ENCODE results near the gene SAMD11.
"Not testable (repeated sequence)": the region's sequence is repeated elsewhere in the genome, so short reads cannot be mapped to it uniquely, and the experiment has no call there.

Gene SAMD11

DNA sequence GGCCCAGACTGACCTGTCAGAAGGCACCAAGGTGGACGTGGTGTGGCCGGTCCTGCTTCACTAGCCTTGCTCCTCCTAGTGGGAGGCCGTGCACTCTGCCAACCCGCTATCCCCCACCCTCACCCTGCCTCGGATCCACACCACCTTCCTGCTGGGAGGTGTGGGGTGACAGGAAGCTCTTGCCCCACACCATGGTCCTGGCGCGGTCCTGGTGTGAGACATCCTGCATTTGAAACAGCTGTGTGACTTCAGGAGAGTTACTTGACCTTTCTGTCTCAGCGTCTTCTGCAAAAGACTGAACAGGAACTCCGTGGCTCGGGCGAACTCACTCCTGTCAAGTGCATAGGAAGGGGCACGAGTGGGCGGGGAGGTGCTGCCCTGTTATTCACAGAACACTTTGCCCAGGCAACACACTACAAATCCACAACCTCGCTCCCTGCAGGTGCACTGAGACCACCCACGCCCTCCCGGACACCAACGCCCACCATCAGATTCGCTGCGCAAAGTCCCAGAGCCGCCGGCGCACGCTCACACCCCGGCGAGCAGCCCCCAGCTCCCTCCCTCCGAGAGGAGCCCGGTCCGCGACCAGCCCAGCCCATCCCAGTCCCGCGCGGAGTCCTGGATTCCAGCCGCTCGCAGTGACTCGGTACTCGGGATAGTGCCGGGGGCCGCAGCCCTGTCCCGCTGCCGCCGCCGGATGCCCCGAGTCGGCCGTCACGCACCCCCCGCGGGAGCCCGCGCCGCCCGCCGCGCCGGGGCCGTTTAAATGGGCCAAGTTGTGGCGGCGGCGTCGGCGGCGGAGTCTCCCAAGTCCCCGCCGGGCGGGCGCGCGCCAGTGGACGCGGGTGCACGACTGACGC lies at the start of gene SAMD11:
SAMD11 (plus strand) TSS at position 793 of the 860 bp plus-strand sequence. CDS start 509 bp downstream, outside the sequence.
- in situ Hi-C loops (cut with MboI; ENCODE audit: low sequenced_read_pairs): no loop called here

DNA sequence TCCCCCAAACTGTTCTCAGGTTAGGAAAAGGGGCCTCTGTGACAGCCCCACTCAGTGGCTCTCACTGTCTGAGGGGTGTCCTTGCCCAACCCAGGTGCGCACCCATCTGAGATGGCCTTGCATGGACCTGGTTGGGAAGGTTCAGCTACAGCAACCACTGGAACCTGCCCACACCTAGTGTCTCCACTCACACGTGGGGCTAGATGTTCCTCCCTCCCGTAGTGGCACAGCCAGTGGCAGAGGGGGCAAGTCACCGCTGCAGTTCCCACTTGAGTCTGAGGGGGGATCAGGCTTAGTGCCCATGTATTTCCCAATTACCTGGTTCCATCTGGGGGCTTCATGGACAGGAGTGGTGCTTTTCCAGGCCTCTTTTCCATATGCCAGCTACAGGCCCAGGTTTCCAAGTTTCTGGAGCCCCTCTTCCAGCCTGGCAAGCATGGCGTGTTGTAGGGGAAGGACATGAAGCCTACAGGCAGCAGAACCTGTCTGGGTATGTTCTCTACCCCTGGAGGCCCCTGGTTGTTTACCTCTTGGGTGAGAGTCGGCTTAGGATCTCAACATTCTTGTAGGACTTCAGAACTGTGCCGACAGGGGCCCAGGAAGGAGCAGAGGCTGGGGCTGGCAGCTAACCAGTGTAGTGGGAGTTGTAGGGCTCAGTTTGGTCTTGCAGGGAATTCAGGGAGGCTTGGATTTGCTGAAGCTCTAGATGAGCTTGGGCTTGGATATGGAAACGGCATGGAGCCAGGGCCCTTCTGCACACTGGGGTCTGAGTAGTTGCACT lies 47.1 kb upstream of the SAMD11 start:
- in situ Hi-C loops (cut with MboI; ENCODE audit: low sequenced_read_pairs): not testable (repeated sequence)

GRCh38 chr1:877209-877986 lies 46.3 kb upstream of the SAMD11 start:
- in situ Hi-C loops (cut with MboI; ENCODE audit: low sequenced_read_pairs): not testable (repeated sequence)

- in situ Hi-C loops (cut with MboI; ENCODE audit: low sequenced_read_pairs): not testable (repeated sequence)
Measured at GRCh38 chr1:880511-880910, 43.2 kb upstream of the SAMD11 start.

GRCh38 chr1:880915-881314 lies 42.8 kb upstream of the SAMD11 start:
- in situ Hi-C loops (cut with MboI; ENCODE audit: low sequenced_read_pairs): not testable (repeated sequence)

DNA sequence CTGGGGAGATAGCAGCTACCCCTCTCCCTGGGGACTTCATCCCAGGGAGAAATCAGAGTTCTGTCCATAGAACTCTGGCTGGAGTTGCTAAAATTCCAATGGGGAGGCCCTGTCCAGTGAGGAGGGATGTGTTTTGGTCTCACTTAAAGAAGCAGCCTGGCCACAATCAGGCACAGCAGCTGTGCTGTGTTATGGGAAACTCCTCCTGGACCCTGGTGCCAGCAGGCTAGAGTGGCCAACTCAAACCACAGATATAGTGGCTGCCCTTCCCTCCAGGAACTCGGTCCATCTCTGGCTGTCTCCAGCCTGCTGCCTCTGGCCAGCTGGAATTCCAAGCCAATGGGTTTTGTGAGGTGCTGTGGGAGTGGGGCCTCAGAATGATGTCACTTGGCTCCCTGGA lies 37.4 kb upstream of the SAMD11 start:
- in situ Hi-C loops (cut with MboI; ENCODE audit: low sequenced_read_pairs): no loop called here

- in situ Hi-C loops (cut with MboI; ENCODE audit: low sequenced_read_pairs): no loop called here
Measured at GRCh38 chr1:886760-887159, 37.0 kb upstream of the SAMD11 start.

- in situ Hi-C loops (cut with MboI; ENCODE audit: low sequenced_read_pairs): no loop called here
Measured at GRCh38 chr1:888297-888696, 35.4 kb upstream of the SAMD11 start.

- in situ Hi-C loops (cut with MboI; ENCODE audit: low sequenced_read_pairs): not testable (repeated sequence)
Measured at GRCh38 chr1:889774-890173, 33.9 kb upstream of the SAMD11 start.

DNA sequence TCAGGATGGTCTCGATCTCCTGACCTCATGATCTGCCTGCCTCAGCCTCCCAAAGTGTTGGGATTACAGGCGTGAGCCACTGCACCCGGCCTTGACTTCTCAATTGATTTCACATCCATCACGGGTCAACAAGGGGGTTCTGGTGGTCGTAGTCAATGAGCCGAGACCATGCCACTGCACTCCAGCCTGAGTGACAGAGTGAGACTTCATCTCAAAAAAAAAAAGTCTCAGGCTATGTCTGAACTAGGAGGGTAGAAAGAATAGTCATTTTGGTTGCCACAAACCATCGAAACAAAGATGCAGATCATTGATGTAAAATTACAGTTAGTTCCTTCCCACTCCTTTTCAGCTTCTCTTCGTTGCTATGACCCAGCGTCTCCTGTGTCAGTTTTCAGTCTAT lies 33.5 kb upstream of the SAMD11 start:
- in situ Hi-C loops (cut with MboI; ENCODE audit: low sequenced_read_pairs): not testable (repeated sequence)

DNA sequence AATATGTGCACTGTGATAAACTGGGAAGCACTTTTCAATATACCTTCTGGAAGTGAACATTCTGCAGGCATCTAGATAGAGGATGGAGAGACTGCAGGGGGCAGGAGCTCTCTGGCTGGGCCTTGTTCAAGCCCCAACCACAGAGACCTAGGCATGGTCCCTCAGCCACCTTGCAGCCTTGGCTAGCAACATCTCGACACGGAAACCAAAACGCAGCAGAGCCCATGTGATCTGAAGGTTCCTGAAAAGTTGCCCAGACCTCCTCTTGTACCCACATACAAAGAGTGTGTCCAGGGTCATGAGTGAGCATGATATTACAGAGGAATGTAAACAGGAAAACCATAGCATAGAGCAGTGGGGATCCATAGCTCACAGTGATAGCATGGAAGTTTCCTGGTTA lies 33.1 kb upstream of the SAMD11 start:
- in situ Hi-C loops (cut with MboI; ENCODE audit: low sequenced_read_pairs): no loop called here

DNA sequence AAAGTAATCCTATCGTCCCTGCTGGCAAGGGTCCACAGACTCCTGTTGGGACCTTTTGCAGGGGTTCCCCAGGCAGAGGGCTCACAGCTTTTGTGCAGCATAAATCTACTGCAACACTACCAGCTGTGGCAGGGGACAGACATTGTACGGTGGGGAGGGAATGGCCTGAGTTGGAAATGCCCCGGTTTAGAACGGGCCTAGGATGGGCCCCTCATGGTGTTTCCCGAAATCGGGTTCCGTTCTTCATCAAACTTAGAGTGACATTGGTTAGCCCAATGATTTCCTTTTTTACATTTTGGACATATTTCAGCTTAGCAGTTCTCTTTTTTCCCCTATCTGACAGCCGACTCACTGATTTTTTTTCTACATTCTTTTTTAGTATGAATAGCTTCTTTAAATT lies 26.5 kb upstream of the SAMD11 start:
- in situ Hi-C loops (cut with MboI; ENCODE audit: low sequenced_read_pairs): no loop called here

GRCh38 chr1:897951-898350 lies 25.8 kb upstream of the SAMD11 start:
- in situ Hi-C loops (cut with MboI; ENCODE audit: low sequenced_read_pairs): not testable (repeated sequence)

- in situ Hi-C loops (cut with MboI; ENCODE audit: low sequenced_read_pairs): no loop called here
Measured at GRCh38 chr1:899636-900317, 23.9 kb upstream of the SAMD11 start.

- in situ Hi-C loops (cut with MboI; ENCODE audit: low sequenced_read_pairs): no loop called here
Measured at GRCh38 chr1:901108-901859, 22.4 kb upstream of the SAMD11 start.

DNA sequence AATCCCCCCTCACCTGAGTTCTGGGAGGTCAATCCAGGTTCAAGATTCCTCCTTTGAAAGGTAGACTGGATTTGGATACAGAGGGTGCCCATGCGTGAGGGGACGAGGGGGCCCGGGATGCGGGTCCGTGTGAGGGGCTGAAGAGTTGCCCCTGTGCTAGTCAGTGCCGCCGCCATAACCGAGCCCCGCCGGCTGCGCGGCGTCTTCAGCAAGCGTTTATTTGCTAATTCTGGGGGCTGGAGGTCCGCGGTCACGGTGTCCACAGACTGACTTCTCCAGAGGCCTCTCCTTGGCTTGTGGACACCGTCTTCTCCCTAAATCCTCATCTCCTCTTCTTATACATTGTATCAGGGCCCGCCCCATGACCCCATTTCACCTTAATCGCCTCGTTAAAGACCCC lies 20.9 kb upstream of the SAMD11 start:
- in situ Hi-C loops (cut with MboI; ENCODE audit: low sequenced_read_pairs): no loop called here

GRCh38 chr1:903305-903704 lies 20.4 kb upstream of the SAMD11 start:
- in situ Hi-C loops (cut with MboI; ENCODE audit: low sequenced_read_pairs): no loop called here

DNA sequence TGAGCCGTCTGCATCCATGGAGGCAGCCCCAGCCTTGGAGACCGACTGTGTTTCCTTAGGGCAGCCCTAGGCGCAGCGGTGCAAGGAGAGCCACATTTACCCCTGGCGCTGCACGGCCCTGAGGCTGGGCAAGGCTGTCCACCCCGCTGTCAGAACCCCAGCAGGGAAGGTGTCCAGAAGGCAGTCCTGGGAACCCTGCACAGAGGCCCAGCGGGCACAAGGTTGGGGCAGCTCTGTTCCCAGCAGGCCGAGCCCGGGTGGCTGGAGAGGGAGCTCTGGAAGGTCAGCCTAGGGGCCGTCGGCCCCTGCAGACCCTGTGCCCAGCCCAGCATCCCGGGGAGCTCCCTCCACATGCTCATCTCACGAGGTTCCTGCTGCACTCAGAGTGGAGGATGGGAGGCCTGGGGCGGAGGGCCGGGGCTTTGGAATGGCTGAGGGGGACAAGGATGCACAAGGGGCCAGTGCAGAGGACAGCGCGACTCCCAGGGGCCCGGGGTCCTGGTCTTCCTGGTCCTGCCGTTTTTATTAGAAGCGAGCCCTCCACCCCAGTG lies 19.9 kb upstream of the SAMD11 start:
- in situ Hi-C loops (cut with MboI; ENCODE audit: low sequenced_read_pairs): no loop called here

DNA sequence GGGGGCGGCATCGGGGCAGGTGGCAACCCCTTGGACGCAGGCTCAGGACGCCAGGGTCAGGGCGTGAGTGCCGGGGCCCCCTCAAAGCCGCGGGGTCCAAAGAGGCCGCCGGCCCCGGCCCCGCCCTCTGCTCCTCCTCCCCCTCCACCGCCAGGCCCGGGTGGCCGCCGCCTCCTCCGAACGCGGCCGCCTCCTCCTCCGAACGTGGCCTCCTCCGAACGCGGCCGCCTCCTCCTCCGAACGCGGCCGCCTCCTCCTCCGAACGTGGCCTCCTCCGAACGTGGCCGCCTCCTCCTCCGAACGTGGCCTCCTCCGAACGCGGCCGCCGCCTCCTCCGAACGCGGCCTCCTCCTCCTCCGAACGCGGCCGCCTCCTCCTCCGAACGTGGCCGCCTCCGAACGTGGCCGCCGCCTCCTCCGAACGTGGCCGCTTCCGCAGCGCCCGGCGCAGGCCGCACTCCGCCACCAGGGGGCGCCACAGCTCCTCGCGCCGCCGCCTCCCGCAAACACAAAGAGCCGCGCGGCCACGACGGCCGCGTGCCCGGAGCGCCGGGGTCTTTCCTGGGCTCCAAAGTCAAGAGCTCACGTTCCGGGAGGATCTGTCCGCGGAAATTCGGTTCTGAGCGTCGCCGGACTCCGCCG lies 19.3 kb upstream of the SAMD11 start:
- in situ Hi-C loops (cut with MboI; ENCODE audit: low sequenced_read_pairs): no loop called here

All from HL-60/S4 treated with phorbol 12-myristate 13-acetate at 8.2 ng/mL for 4 days and 3 days (cell line).